PFSK-1 (cell line): ENCODE measurements around the gene S100B.

Experiments used
- FOXP2 ChIP-seq: optimal IDR thresholded peaks from 2 replicates; pipeline ENCODE3; 2011; ENCODE audit warnings: borderline replicate concordance, control low read depth, inconsistent platforms; ENCODE audit not compliant: insufficient read depth; ENCODE audit errors: extremely low read length, extremely low read depth
- POLR2AphosphoS5 ChIP-seq: IDR thresholded peaks from 2 replicates; pipeline ENCODE4 v1.6.1; 2012; ENCODE audit warnings: low read depth, mild to moderate bottlenecking, control low read depth, low read length, moderate library complexity
- SIN3A ChIP-seq: IDR thresholded peaks from 2 replicates; pipeline ENCODE4 v1.6.1; 2012; ENCODE audit warnings: mild to moderate bottlenecking, low read length, moderate library complexity, borderline replicate concordance; ENCODE audit not compliant: insufficient read depth
- TAF1 ChIP-seq: IDR thresholded peaks from 2 replicates; pipeline ENCODE4 v1.6.1; 2012; ENCODE audit warnings: low read length, control low read depth, borderline replicate concordance; ENCODE audit not compliant: insufficient read depth

DNA sequence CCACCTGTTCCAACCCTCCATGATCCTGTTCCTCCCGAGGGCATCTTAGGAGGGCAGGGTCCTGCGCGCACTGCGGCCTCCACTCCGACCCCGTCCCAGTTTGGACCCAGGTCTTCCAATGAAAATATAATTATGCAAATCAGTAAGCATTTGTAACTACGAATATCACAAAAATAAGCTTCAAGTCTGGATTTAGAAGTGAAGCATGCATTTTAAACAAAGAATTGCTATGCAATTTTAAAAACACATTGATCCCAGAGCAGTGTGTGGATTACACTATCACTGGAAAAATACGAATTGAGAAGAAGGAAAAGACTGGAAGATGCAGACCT lies 31.3 kb upstream of the S100B start:
- no peak for TF ChIP-seq TAF1
- TF ChIP-seq POLR2AphosphoS5, result no peak
- no peak for TF ChIP-seq SIN3A
- no peak for TF ChIP-seq FOXP2
